PFSK-1 (cell line): Measurements from ENCODE around the gene PCDHA11.

Experiments
- FOXP2 ChIP-seq: optimal IDR thresholded peaks from 2 replicates; pipeline ENCODE3; 2011; ENCODE audit warnings: borderline replicate concordance, control low read depth, inconsistent platforms; ENCODE audit not compliant: insufficient read depth; ENCODE audit errors: extremely low read length, extremely low read depth
- POLR2AphosphoS5 ChIP-seq: IDR thresholded peaks from 2 replicates; pipeline ENCODE4 v1.6.1; 2012; ENCODE audit warnings: low read depth, mild to moderate bottlenecking, control low read depth, low read length, moderate library complexity
- REST ChIP-seq, 2 experiments: IDR thresholded peaks; 2 replicates each; pipeline versions ENCODE4 v1.6.1 to v1.8.0; 2011 to 2012; ENCODE audit warnings: low read depth in 2 of 2, low read length in 2 of 2, control low read depth in 1 of 2, inconsistent platforms in 1 of 2, mild to moderate bottlenecking in 1 of 2, moderate library complexity in 1 of 2; ENCODE audit not compliant: insufficient read depth in 1 of 2
- SIN3A ChIP-seq: IDR thresholded peaks from 2 replicates; pipeline ENCODE4 v1.6.1; 2012; ENCODE audit warnings: mild to moderate bottlenecking, low read length, moderate library complexity, borderline replicate concordance; ENCODE audit not compliant: insufficient read depth
- TAF1 ChIP-seq: IDR thresholded peaks from 2 replicates; pipeline ENCODE4 v1.6.1; 2012; ENCODE audit warnings: low read length, control low read depth, borderline replicate concordance; ENCODE audit not compliant: insufficient read depth

PCDHA11 gene

DNA sequence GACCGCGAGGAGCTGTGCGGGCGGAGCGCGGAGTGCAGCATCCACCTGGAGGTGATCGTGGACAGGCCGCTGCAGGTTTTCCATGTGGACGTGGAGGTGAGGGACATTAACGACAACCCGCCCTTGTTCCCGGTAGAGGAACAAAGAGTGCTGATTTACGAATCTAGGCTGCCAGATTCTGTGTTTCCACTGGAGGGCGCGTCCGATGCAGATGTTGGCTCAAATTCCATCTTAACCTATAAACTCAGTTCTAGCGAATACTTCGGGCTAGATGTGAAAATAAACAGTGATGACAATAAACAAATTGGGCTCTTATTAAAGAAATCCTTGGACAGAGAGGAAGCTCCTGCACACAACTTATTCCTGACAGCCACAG lies 40.4 kb upstream of the PCDHA11 start:
- TF ChIP-seq SIN3A = no peak
- no peak for TF ChIP-seq REST (IDR thresholded peaks at IDR 0.05; ENCODE audit: insufficient read depth in 1 of 2, low read depth in 2 of 2, low read length in 2 of 2)
- no peak for TF ChIP-seq POLR2AphosphoS5
- TF ChIP-seq FOXP2 = no peak
- TF ChIP-seq TAF1 = no peak

- TF ChIP-seq TAF1 (no peak), POLR2AphosphoS5 (no peak), FOXP2 (no peak), REST (IDR thresholded peaks at IDR 0.05; ENCODE audit: insufficient read depth in 1 of 2, low read depth in 2 of 2, low read length in 2 of 2) (no peak), SIN3A (no peak)
Measured at GRCh38 chr5:140833993-140834392, 34.8 kb upstream of the PCDHA11 start, which contains the start of gene PCDHA7. PCDHA7 (plus strand) TSS chr5:140834269; CDS start chr5:140834384, 115 bp downstream.

- TF ChIP-seq SIN3A (no peak), REST (IDR thresholded peaks at IDR 0.05; ENCODE audit: insufficient read depth in 1 of 2, low read depth in 2 of 2, low read length in 2 of 2) (no peak), TAF1 (no peak), POLR2AphosphoS5 (no peak), FOXP2 (no peak)
Measured at GRCh38 chr5:140835622-140836510, 32.9 kb upstream of the PCDHA11 start.

- no peak for TF ChIP-seq TAF1
- no peak for TF ChIP-seq POLR2AphosphoS5
Measured at GRCh38 chr5:140840978-140841962, 27.5 kb upstream of the PCDHA11 start, which contains the start of gene PCDHA8. PCDHA8 (plus strand) TSS chr5:140841187; CDS start chr5:140841322, 135 bp downstream.
